ENCODE measurements around the gene MEGF8.
"Not testable (repeated sequence)": the region's sequence is repeated elsewhere in the genome, so short reads cannot be mapped to it uniquely, and the experiment has no call there.

The MEGF8 gene

DNA sequence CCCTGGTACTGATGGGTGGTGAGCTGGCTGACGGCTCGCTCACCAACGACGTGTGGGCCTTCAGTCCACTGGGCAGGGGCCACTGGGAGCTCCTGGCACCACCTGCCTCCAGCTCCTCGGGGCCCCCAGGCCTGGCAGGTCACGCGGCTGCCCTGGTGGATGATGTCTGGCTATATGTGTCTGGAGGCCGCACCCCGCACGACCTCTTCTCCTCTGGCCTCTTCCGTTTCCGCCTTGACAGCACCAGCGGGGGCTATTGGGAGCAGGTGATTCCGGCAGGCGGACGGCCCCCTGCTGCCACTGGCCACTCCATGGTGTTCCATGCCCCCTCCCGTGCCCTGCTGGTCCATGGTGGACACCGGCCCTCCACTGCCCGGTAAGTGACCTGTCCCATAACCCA lies 10.5 kb downstream of the MEGF8 start:
- ATAC-seq (replicated peaks) (no peak), DNase-seq (no peak)
- H3K36me3 Mint-ChIP-seq = peaks cover 0 to 8% of the 10 kb centered on the region in 2 donors
- no peak overlapping the region for H3K27ac Mint-ChIP-seq
- no peak overlapping the region for H3K4me3 Mint-ChIP-seq
- H3K4me1 Mint-ChIP-seq = peaks cover 0 to 1% of the 10 kb centered on the region in 2 donors
- no peaks in the 10 kb centered on the region for H3K27me3 Mint-ChIP-seq
- H3K9me3 Mint-ChIP-seq = no peaks in the 10 kb centered on the region

DNA sequence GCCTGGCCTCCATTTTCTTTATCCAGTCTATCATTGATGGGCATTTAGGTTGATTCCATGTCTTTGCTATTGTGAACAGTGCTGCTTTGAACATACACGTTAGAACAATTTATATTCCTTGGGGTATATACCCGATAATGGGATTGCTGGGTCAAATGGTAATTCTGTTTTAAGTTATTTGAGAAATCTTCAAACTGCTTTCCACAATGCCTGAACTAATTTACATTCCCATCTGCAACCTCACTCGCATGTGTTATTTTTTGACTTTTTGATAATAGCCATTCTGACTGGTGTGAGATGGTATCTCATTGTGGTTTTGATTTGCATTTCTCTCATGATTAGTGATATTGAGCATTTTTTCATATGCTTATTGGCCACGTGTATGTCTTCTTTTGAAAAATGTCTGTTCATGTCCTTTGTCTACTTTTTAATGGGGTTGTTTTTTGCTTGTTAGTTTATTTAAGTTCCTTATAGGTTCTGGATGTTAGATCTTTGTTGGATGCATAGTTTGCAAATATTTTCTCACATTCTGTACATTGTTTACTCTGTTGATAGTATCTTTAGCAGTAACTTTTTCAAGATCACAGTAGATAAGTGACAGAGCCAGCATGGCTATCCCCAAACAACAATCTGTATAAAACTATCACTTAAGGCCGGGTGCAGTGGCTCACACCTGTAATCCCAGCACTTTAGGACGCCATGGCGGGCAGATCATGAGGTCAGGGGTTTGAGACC lies 13.9 kb downstream of the MEGF8 start:
- DNase-seq; H3K27me3 Mint-ChIP-seq; ATAC-seq (replicated peaks); H3K27ac Mint-ChIP-seq; H3K9me3 Mint-ChIP-seq; H3K4me3 Mint-ChIP-seq; H3K4me1 Mint-ChIP-seq: not testable (repeated sequence)
- peaks cover 15 to 32% of the 10 kb centered on the region in 2 donors for H3K36me3 Mint-ChIP-seq

DNA sequence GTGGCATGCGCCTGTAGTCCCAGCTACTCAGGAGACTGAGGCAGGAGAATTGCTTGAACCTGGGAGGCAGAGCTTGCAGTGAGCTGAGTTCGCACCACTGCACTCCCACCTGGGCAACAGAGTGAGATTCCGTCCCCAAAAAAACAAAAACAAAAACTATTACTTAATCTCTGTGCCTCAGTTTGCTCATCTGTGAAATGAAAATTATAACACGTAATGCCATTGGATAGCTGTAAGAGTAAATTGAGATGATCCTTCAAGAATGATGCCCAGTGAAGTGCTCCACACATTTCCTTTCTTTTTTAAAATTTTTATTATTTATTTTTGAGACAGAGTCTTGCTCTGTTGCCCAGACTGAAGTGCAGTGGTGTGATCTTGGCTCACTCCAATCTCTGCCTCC lies 14.5 kb downstream of the MEGF8 start:
- not testable (repeated sequence) for H3K9me3 Mint-ChIP-seq; H3K4me1 Mint-ChIP-seq; H3K27ac Mint-ChIP-seq; ATAC-seq (replicated peaks); H3K4me3 Mint-ChIP-seq; DNase-seq; H3K27me3 Mint-ChIP-seq
- H3K36me3 Mint-ChIP-seq = peaks cover 19 to 38% of the 10 kb centered on the region in 2 donors

DNA sequence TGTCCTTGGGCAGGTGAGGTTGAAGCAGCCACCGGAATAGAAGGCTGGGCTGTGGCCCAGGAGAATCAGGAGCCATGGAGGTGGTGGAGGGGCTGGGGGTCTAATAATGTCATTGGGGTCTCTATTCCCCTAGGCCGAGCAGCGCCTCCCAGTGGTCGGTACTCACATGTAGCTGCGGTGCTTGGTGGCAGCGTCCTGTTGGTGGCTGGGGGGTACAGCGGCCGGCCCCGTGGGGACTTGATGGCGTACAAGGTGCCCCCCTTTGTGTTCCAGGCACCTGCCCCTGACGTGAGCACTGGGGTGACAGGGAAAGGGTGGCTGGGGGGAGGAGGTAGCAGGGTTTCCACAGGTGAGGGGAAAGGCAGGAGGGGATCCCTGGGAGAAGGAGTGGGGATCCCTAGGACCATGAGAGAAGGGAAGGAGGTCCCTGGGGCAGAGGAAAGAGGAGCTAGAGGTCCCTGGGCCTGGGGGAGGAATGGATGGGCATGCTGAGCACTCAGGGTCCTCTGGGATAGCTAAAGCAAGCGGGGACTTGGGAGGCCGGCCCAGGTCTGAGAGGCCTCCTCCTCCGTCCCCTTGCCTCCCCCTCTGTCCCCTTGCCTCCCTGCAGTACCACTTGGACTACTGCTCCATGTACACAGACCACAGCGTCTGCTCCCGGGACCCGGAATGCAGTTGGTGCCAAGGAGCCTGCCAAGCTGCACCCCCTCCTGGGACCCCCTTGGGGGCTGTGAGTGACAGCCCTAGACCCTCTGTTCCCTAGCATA lies 18.1 kb downstream of the MEGF8 start:
- Mint-ChIP-seq H3K4me1 (no peaks in the 10 kb centered on the region), H3K9me3 (no peaks in the 10 kb centered on the region), H3K4me3 (no peak overlapping the region), H3K27ac (peak overlapping the region; percentile 44), H3K27me3 (no peaks in the 10 kb centered on the region), H3K36me3 (peaks cover 28 to 58% of the 10 kb centered on the region in 2 donors)
- ATAC-seq (replicated peaks) = no peak
- no peak for DNase-seq

DNA sequence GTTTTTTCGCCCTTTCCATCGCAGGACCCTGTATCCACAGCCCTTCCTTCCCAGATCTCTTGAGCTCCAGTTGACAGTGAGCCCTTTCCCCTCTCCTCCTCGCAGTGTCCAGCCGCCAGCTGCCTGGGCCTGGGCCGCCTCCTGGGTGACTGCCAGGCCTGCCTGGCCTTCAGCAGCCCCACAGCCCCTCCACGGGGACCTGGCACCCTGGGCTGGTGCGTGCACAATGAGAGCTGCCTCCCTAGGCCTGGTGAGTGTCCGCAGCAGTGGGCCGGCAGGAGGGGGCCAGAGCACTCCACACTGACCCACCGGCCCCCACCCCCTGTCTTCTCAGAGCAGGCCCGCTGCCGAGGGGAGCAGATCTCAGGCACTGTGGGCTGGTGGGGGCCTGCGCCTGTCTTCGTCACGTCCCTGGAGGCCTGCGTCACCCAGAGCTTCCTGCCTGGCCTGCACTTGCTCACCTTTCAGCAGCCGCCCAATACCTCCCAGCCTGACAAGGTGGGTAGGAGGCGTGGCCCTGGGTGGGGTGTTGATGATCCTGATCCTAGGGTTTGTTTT lies 19.0 kb downstream of the MEGF8 start:
- Mint-ChIP-seq H3K4me3 (no peak overlapping the region), H3K27ac (no peak overlapping the region), H3K27me3 (no peaks in the 10 kb centered on the region), H3K4me1 (no peaks in the 10 kb centered on the region), H3K9me3 (no peaks in the 10 kb centered on the region), H3K36me3 (peaks cover 30 to 58% of the 10 kb centered on the region in 2 donors)
- DNase-seq (no peak), ATAC-seq (replicated peaks) (no peak)

DNA sequence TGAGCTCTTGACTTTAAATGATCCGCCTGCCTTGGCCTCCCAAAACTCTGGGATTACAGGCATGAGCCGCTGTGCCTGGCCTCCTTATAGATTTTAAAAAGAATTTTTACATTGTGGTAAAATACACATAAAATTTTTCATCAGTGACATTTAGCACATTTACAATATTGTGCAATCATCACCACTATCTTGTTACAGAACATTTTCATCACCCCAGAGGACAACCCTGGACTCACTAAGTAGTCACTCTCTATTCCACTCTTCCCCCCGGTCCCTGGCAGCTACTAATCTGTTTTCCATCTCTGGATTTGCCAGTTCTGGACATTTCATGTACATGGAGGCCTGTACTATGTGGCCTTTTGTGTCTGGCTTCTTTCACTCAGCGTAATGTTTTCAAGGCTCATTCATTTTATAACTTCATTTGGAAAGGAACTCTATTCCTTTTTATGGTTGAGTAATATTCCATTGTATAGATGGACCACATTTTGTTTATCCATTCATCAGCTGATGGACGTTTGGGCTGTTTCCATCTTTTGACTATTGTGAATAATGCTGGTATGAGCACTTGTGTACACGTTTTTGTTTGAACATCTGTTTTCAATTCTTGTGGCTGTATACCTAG lies 19.9 kb downstream of the MEGF8 start:
- Mint-ChIP-seq H3K36me3 (peaks cover 33 to 62% of the 10 kb centered on the region in 2 donors), H3K27me3 (no peaks in the 10 kb centered on the region), H3K4me1 (no peaks in the 10 kb centered on the region), H3K9me3 (no peaks in the 10 kb centered on the region), H3K27ac (no peak overlapping the region), H3K4me3 (no peak overlapping the region)
- DNase-seq (no peak), ATAC-seq (replicated peaks) (no peak)

DNA sequence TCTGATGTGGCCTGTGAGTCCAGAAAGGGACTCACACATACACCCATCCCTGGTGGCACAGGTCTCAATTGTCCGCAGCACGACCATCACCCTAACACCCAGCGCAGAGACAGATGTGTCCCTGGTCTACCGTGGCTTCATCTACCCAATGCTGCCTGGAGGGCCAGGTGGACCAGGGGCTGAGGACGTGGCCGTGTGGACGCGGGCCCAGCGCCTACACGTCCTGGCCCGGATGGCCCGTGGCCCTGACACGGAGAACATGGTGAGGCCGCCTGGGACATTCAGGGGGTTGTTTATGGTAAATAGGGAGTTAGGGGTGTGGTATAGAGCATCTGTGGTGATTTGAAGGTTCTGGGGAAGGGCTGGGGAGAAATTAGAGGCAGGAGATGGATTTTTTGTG lies 22.8 kb downstream of the MEGF8 start:
- Mint-ChIP-seq H3K27me3 (no peaks in the 10 kb centered on the region), H3K4me3 (no peak overlapping the region), H3K36me3 (peaks cover 36 to 55% of the 10 kb centered on the region in 2 donors), H3K27ac (no peak overlapping the region), H3K4me1 (peaks cover 0 to 3% of the 10 kb centered on the region in 2 donors), H3K9me3 (no peaks in the 10 kb centered on the region)
- ATAC-seq (replicated peaks) (no peak), DNase-seq (no peak)

DNA sequence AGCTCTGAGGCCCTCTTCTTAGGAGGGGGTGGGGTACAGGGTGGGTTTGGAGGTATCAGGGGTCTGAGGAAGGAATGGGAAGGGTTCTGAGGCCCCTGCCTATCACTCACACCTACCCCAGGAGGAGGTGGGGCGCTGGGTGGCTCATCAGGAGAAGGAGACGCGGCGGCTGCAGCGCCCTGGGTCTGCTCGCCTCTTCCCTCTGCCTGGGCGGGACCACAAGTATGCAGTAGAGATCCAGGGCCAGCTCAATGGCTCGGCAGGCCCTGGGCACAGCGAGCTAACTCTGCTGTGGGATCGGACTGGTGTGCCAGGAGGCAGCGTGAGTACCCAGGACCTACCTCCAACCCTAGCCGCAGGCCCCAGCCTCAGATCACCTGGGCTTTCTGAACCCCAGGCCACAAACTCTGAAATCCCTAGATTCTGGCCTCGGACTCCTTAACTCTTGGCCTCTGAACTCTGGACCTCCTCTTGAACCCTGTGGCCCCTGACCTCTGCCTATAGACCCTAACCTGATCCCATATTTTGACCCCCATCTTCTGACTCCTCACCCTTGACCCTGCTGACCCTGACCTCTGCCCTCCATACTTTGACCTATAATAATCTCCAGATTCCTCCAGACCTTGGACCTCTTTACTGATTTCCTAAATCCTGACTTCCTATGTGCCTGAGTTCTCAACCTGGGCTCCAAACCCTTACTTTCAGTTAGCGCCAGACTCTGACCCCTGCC lies 24.1 kb downstream of the MEGF8 start:
- Mint-ChIP-seq H3K27ac (no peak overlapping the region), H3K4me1 (peaks cover 0 to 3% of the 10 kb centered on the region in 2 donors), H3K4me3 (no peak overlapping the region), H3K36me3 (peaks cover 37 to 54% of the 10 kb centered on the region in 2 donors), H3K27me3 (no peaks in the 10 kb centered on the region), H3K9me3 (no peaks in the 10 kb centered on the region)
- DNase-seq = no peak
- ATAC-seq (replicated peaks) = no peak

DNA sequence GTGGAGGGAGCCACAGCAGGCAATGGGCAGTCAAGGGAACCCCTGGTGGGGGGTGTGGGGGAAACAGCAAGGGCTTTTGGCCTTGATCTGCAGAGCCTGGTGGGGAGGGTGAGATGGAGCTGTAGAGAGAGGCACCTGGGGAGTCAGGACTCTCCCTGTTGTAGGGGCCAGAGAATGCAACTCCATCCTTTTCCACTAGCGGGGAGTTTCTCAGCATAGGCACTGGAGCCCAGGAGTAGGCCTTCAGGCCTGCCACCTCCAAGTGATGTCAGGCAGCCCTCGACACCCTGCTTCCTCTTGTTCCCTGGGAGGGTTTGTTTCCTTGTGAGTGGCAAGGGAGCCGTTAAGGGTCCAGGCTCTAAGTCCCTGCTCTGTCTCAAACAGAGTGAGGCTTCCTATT lies 25.0 kb downstream of the MEGF8 start:
- Mint-ChIP-seq H3K4me3 (no peak overlapping the region), H3K9me3 (no peaks in the 10 kb centered on the region), H3K36me3 (peaks cover 33 to 51% of the 10 kb centered on the region in 2 donors), H3K27me3 (no peaks in the 10 kb centered on the region), H3K27ac (no peak overlapping the region), H3K4me1 (peaks cover 0 to 4% of the 10 kb centered on the region in 2 donors)
- ATAC-seq (replicated peaks) (no peak), DNase-seq (no peak)

DNA sequence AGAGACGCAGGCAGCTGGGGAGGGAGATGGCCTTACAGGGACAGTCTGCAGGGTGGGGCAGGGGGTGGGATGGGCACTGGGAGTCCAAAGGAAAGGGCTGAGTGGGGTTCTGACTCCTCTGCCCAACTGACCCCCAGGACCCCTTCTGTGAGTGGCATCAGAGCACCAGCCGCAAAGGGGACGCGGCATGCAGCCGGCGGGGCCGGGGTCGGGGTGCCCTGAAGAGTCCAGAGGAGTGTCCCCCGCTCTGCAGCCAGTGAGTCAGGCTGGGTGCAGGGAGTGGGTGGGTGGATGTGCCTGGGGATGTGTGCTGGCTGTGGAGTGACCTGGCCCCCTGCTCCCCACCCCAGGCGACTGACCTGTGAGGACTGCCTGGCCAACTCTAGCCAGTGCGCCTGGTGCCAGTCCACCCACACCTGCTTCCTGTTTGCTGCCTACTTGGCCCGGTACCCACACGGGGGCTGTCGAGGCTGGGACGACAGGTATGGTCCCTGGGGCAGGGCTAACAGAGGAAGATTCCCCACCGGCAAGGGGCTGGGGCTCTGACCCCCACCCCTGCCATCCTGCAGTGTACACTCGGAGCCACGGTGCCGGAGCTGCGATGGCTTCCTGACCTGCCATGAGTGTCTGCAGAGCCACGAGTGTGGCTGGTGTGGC lies 25.8 kb downstream of the MEGF8 start:
- H3K9me3 Mint-ChIP-seq = no peaks in the 10 kb centered on the region
- no peak overlapping the region for H3K4me3 Mint-ChIP-seq
- no peaks in the 10 kb centered on the region for H3K27me3 Mint-ChIP-seq
- peaks cover 35 to 46% of the 10 kb centered on the region in 2 donors for H3K36me3 Mint-ChIP-seq
- H3K4me1 Mint-ChIP-seq = peaks cover 0 to 4% of the 10 kb centered on the region in 2 donors
- H3K27ac Mint-ChIP-seq = no peak overlapping the region
- no peak for DNase-seq
- no peak for ATAC-seq (replicated peaks)

DNA sequence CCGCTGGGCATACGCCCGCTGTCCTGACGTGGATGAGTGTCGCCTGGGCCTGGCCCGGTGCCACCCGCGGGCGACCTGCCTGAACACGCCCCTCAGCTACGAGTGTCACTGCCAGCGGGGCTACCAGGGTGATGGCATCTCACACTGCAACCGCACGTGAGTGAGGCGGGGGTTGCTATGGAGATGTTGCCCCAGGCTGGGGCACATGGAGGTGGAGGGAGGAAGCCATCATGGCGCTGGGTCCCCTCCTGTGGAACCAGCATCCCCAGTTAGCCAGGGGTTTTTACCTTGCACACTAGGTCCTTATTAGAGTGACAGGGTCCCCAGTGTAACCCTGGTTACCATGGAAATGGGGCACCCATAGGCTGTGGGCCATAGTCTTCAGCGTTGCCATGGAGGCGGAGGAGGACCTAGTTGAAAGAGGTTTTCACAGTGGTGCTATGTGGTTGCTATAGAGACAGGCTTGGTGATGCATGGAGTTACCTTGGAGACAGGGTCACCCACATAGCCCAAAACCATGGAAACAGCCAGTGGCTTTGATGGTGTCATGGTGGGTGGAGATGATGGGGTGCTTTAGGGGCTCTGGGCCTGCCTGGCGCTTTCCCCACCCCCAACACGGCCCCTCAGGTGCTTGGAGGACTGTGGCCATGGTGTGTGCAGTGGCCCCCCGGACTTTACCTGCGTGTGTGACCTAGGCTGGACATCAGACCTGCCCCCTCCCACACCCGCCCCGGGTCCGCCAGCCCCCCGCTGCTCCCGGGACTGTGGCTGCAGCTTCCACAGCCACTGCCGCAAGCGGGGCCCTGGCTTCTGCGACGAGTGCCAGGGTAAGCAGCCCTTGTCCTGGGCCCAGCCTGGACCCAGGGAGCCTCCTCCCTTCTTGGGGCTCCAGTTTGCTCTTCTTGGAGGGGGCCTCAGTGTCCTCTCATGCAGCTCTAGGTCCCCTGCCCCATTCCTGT lies 27.1 kb downstream of the MEGF8 start:
- peak; percentile 70 to 72 for ATAC-seq (replicated peaks)
- Mint-ChIP-seq H3K9me3 (no peaks in the 10 kb centered on the region), H3K4me3 (no peak overlapping the region), H3K27me3 (no peaks in the 10 kb centered on the region), H3K27ac (peak overlapping the region; percentile 63), H3K4me1 (peaks cover 0 to 4% of the 10 kb centered on the region in 2 donors), H3K36me3 (peaks cover 40 to 49% of the 10 kb centered on the region in 2 donors)
- no peak for DNase-seq

DNA sequence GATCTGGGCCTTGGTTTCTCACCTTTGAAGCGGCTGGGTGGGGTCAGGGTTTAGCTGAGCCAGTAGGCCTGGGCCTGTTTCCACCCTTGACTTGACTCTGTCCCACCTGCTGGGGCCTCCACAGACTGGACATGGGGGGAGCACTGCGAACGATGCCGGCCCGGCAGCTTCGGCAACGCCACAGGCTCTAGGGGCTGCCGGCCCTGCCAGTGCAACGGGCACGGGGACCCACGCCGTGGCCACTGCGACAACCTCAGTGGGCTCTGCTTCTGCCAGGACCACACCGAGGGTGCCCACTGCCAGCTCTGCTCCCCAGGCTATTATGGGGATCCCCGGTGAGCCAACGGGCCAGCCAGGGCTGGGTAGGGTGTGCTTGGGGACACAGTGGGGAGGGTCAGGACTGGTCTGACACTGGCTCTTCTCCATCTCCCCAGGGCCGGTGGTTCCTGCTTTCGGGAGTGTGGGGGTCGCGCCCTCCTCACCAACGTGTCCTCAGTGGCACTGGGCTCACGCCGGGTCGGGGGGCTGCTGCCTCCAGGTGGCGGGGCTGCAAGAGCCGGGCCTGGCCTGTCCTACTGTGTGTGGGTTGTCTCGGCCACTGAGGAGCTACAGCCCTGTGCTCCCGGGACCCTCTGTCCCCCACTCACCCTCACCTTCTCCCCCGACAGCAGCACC lies 28.0 kb downstream of the MEGF8 start:
- no peak overlapping the region for H3K4me3 Mint-ChIP-seq
- H3K9me3 Mint-ChIP-seq = no peaks in the 10 kb centered on the region
- ATAC-seq (replicated peaks) (no peak), DNase-seq (no peak)
- H3K4me1 Mint-ChIP-seq = peaks cover 0 to 4% of the 10 kb centered on the region in 2 donors
- peak overlapping the region; percentile 63 for H3K27ac Mint-ChIP-seq
- no peaks in the 10 kb centered on the region for H3K27me3 Mint-ChIP-seq
- peaks cover 42 to 48% of the 10 kb centered on the region in 2 donors for H3K36me3 Mint-ChIP-seq
